GM12892 (cell line): ENCODE results near the gene BAIAP2L2.

Experiments
- POLR2A ChIP-seq: IDR thresholded peaks from 2 replicates; pipeline ENCODE4 v1.6.1; 2011; ENCODE audit warnings: low read depth, low read length, control low read depth
- POLR2AphosphoS5 ChIP-seq: IDR thresholded peaks from 2 replicates; pipeline ENCODE4 v1.6.1; 2011; ENCODE audit warnings: low read depth, low read length, control low read depth
- TAF1 ChIP-seq: IDR thresholded peaks from 2 replicates; pipeline ENCODE4 v1.6.1; 2011; ENCODE audit warnings: low read depth, mild to moderate bottlenecking, control low read depth, low read length, borderline replicate concordance

GRCh38 chr22:38074181-38075104 is 36.0 kb downstream of the BAIAP2L2 start:
- TF ChIP-seq POLR2A (no peak), TAF1 (no peak), POLR2AphosphoS5 (no peak)
